Kidney tubule cell (primary cell): ENCODE results near the gene SSBP3.

ENCODE experiments used
- DNase-seq: peaks from one replicate; pipeline ENCODE4 v3.0.0-alpha.2; 2018; ENCODE audit warnings: low spot score

SSBP3 gene

GRCh38 chr1:54284781-54285529 is 121.2 kb downstream of the SSBP3 start:
- DNase-seq: no peak

- no peak for DNase-seq
Observed at GRCh38 chr1:54283635-54284385, 122.4 kb downstream of the SSBP3 start.

GRCh38 chr1:54282101-54282847 is 123.9 kb downstream of the SSBP3 start:
- no peak for DNase-seq

GRCh38 chr1:54280651-54281050 is 125.5 kb downstream of the SSBP3 start:
- no peak for DNase-seq

GRCh38 chr1:54279457-54279856 is 126.7 kb downstream of the SSBP3 start:
- no peak for DNase-seq

- peak; percentile 77 for DNase-seq
Observed at GRCh38 chr1:54278941-54279422, 127.2 kb downstream of the SSBP3 start.

GRCh38 chr1:54277451-54278341 is 128.5 kb downstream of the SSBP3 start:
- DNase-seq: no peak

- no peak for DNase-seq
Observed at GRCh38 chr1:54276617-54277450, 129.4 kb downstream of the SSBP3 start.

GRCh38 chr1:54275349-54275748 is 130.8 kb downstream of the SSBP3 start:
- peak; percentile 30 for DNase-seq

- DNase-seq: no peak
Observed at GRCh38 chr1:54274881-54275280, 131.3 kb downstream of the SSBP3 start.

GRCh38 chr1:54274448-54274847 is 131.7 kb downstream of the SSBP3 start:
- DNase-seq: no peak

- DNase-seq: peak; percentile 26
Observed at GRCh38 chr1:54273795-54274163, 132.4 kb downstream of the SSBP3 start.

- DNase-seq: peak; percentile 95
Observed at GRCh38 chr1:54273092-54273794, 133.0 kb downstream of the SSBP3 start.

- no peak for DNase-seq
Observed at GRCh38 chr1:54272772-54273091, 133.5 kb downstream of the SSBP3 start.

- peak; percentile 35 for DNase-seq
Observed at GRCh38 chr1:54272134-54272533, 134.1 kb downstream of the SSBP3 start.

- DNase-seq: no peak
Observed at GRCh38 chr1:54271341-54271740, 134.9 kb downstream of the SSBP3 start.

GRCh38 chr1:54270543-54270942 is 135.7 kb downstream of the SSBP3 start:
- DNase-seq: no peak

GRCh38 chr1:54268762-54269297 is 137.4 kb downstream of the SSBP3 start:
- no peak for DNase-seq

- DNase-seq: no peak
Observed at GRCh38 chr1:54267815-54268761, 138.1 kb downstream of the SSBP3 start.
